Upper lobe of left lung (tissue), 6 donors: ENCODE measurements around the gene TBC1D24. TPM values are rescaled to one million over a fixed set of nuclear protein-coding genes. Genes with fewer than 3 reads are reported as not detected.
A peak's percentile ranks its signal among the peaks of the same experiment; 100 is the strongest.

Experiments used
- ATAC-seq, 2 donors: fragments of 200-7000 bp; cut with Tn5 transposase; one replicate each; pipeline ENCODE4 v1.9.1; 2022; ENCODE audit warnings: mild to moderate bottlenecking in 2 of 2, moderate library complexity in 2 of 2; ENCODE audit not compliant: low FRiP score in 2 of 2
- DNase-seq, 2 donors: peaks; one replicate each; pipeline ENCODE4 v3.0.0-alpha.2; 2019 to 2020
- H3K27ac ChIP-seq, 4 donors: fragments of 200-600 bp; sonication (generic); one replicate each; pipeline ENCODE4 v1.5.1; 2016 to 2019
- H3K27me3 ChIP-seq, 4 donors: fragments of 200-600 bp; sonication (generic); one replicate each; pipeline ENCODE4 v1.5.1; 2017 to 2019
- H3K36me3 ChIP-seq, 4 donors: fragments of 200-600 bp; sonication (generic); one replicate each; pipeline ENCODE4 v1.5.1; 2016 to 2019
- H3K4me1 ChIP-seq, 4 donors: fragments of 200-600 bp; sonication (generic); one replicate each; pipeline ENCODE4 v1.5.1; 2018 to 2019
- H3K4me3 ChIP-seq, 4 donors: fragments of 200-600 bp; sonication (generic); one replicate each; pipeline ENCODE4 v1.5.1; 2017 to 2019; ENCODE audit warnings: mild to moderate bottlenecking in 2 of 4, moderate library complexity in 1 of 4
- H3K9me3 ChIP-seq, 4 donors: fragments of 200-600 bp; sonication (generic); one replicate each; pipeline ENCODE4 v1.5.1; 2018 to 2019
- EP300 ChIP-seq, 4 donors: sonication (generic); formaldehyde crosslinking; IDR thresholded peaks; one replicate each; pipeline ENCODE4 v1.5.1; 2017; ENCODE audit warnings: antibody characterized with exemption in 4 of 4, control low read depth in 2 of 4
- POLR2A ChIP-seq, 4 donors: fragments of 450-650 bp; IDR thresholded peaks; one replicate each; pipeline ENCODE4 v1.5.1; 2016 to 2017; ENCODE audit warnings: antibody characterized with exemption in 4 of 4, mild to moderate bottlenecking in 2 of 4
- POLR2AphosphoS5 ChIP-seq, 2 donors: sonication (generic); formaldehyde crosslinking; IDR thresholded peaks; one replicate each; pipeline ENCODE4 v1.5.1; 2017; ENCODE audit warnings: antibody characterized with exemption in 2 of 2
- WGBS, 2 donors: methylation state at CpG; one replicate each; pipeline ENCODE4 v1.1.5; 2017 to 2018; 5-methylcytosine and 5-hydroxymethylcytosine counted together
- total RNA-seq, 6 donors: library from RNA; depleted of rRNA in 4 of 6; stranded (reverse); fragments of >200 nt in 4 of 6; gene quantifications; one replicate each; pipeline versions ENCODE4 v1.1.0 to v1.2.1, GENCODE V29; 2016 to 2021
- TF ChIP-seq, protein P1 (sequence below), 6 experiments: fragments of 450-650 bp in 4 of 6; fragments of 200-600 bp in 2 of 6; sonication (generic) in 2 of 6; IDR thresholded peaks; one replicate each; pipeline ENCODE4 v1.5.1; 2016 to 2019; ENCODE audit warnings: antibody characterized with exemption in 6 of 6
- donor health status: DM: no; HTN: no; CAD: no; lungs with moderate emphysema.
- donor health status: DM: no; HTN: yes; CAD: no; lungs with severe emphysema.

TBC1D24 gene
- total RNA-seq, 6 donors from 2014 or later = 25.9 to 49.6 (median 37.2) TPM

DNA sequence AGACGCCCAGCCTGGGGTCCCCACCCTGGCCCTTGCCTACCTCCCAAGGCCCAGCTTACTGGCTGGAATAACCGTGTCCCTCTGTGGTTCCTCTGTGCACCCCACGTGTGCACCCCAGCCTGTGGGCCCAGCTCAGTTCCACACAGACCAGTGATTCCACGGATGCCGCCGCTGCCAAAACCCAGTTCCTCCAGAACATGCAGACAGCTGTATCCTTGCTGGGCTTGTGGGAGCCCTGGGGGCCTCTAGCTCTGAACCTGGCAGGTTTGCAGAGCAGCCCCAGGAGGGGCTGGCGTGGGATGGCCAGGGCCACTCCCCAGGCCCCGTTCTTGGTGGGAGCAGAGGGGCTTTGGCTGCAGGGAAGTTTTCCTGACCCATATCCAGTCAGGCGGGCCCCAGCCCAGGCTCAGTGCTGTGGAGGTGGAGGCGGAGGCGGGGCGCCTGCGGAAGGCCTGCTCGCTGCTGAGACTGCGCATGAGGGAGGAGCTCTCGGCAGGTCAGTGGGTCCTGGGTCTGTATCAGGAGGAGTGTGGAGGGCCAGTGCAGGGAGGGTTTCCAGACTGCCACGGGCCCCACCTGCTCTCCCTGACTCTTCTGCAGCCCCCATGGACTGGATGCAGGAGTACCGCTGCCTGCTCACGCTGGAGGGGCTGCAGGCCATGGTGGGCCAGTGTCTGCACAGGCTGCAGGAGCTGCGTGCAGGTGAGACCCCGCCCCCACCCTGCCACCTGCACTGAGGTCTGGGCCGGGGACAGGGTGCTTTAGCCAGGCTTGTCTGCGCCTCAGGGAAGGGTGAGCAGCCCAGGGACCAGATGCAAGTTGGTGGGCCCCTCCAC is 12.7 kb upstream of the TBC1D24 start:
- no peaks in the 10 kb centered on the region for H3K9me3 ChIP-seq
- DNase-seq (peak in 1 of 2 donors; percentile 75), ATAC-seq (no peak)
- TF ChIP-seq EP300 (IDR thresholded peaks at IDR 0.05) (no peak), POLR2A (IDR thresholded peaks at IDR 0.05) (no peak), POLR2AphosphoS5 (IDR thresholded peaks at IDR 0.05) (no peak)
- TF ChIP-seq, protein P1, sequence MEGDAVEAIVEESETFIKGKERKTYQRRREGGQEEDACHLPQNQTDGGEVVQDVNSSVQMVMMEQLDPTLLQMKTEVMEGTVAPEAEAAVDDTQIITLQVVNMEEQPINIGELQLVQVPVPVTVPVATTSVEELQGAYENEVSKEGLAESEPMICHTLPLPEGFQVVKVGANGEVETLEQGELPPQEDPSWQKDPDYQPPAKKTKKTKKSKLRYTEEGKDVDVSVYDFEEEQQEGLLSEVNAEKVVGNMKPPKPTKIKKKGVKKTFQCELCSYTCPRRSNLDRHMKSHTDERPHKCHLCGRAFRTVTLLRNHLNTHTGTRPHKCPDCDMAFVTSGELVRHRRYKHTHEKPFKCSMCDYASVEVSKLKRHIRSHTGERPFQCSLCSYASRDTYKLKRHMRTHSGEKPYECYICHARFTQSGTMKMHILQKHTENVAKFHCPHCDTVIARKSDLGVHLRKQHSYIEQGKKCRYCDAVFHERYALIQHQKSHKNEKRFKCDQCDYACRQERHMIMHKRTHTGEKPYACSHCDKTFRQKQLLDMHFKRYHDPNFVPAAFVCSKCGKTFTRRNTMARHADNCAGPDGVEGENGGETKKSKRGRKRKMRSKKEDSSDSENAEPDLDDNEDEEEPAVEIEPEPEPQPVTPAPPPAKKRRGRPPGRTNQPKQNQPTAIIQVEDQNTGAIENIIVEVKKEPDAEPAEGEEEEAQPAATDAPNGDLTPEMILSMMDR (IDR thresholded peaks at IDR 0.05) = no peak
- H3K27ac ChIP-seq = no peak overlapping the region
- no peaks in the 10 kb centered on the region for H3K36me3 ChIP-seq
- no peak overlapping the region for H3K4me3 ChIP-seq
- H3K4me1 ChIP-seq = peaks cover 9 to 27% (median 22%) of the 10 kb centered on the region in 4 donors
- WGBS, 2 donors = 86 to 87% methylated on average over 7 to 18 of the region's 23 CpGs
- no peaks in the 10 kb centered on the region for H3K27me3 ChIP-seq

DNA sequence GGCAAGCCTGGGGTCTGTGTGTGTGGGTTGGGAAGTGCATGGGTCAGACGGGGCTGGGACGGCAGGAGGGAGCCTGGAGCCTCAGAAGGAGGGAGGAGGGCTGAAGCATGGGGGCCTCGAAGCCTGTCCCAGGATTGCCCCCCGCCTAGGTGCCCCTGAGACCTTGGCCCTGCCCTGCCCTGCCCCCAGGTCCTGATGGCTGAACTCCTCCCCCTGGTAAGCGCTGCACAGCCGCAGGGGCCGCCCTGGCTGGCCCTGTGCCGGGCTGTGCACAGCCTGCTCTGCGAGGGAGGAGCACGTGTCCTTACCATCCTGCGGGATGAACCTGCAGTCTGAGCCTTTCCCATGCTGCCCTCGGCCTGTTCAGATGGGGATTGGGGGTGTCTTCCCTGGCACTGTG is 10.6 kb upstream of the TBC1D24 start:
- H3K27ac ChIP-seq = no peak overlapping the region
- TF ChIP-seq EP300 (IDR thresholded peaks at IDR 0.05) (no peak), POLR2A (IDR thresholded peaks at IDR 0.05) (no peak), POLR2AphosphoS5 (IDR thresholded peaks at IDR 0.05) (no peak)
- TF ChIP-seq, protein P1 (IDR thresholded peaks at IDR 0.05) = no peak
- H3K9me3 ChIP-seq = no peaks in the 10 kb centered on the region
- H3K36me3 ChIP-seq = no peaks in the 10 kb centered on the region
- WGBS, 2 donors = 79 to 92% methylated on average over 2 to 12 of the region's 12 CpGs
- ATAC-seq (no peak), DNase-seq (peak in 1 of 2 donors; percentile 44)
- no peak overlapping the region for H3K4me3 ChIP-seq
- peaks cover 0 to 20% (median 9%) of the 10 kb centered on the region in 4 donors for H3K27me3 ChIP-seq
- H3K4me1 ChIP-seq = peaks cover 25 to 36% (median 30%) of the 10 kb centered on the region in 4 donors

DNA sequence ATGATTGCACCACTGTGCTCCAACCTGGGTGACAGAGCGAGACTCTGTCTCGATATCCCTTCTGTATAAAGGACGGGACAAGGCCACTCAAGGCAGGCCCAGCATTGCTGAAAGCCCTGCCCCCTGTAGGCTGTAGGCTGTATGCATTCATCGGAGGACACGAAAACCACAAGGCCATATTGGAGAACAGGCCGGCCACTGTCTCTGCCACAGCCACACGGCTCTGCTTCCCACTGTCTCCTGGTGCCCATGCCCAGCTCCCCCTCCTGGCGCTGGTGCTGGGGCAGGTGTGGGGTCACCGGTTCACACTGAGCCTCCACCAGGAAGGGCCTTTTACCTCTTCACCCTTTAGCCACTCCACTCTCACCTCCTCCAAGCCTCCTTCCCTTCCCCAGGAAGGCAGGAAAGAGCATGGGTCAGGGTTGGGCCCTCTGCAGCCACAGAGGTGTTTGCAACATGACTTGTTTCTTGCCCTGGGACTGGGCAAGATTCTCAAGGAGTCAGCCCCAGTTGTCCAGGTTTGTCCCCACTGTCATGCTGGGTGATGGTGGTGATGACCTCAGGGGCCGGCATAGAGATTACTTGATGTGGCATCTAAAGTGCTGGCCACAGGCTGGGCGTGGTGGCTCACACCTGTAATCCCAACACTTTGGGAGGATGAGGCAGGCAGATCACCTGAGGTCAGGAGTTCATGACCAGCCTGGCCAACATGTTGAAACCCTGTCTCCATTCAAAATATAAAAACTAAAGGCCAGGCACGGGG is 9.1 kb upstream of the TBC1D24 start:
- Histone ChIP-seq H3K4me3 (no peak overlapping the region), H3K27me3 (peaks cover 0 to 33% (median 12%) of the 10 kb centered on the region in 4 donors), H3K9me3 (no peaks in the 10 kb centered on the region), H3K36me3 (no peaks in the 10 kb centered on the region), H3K4me1 (peaks cover 18 to 36% (median 22%) of the 10 kb centered on the region in 4 donors), H3K27ac (no peak overlapping the region)
- no peak for ATAC-seq
- 85 to 88% methylated on average over 11 to 12 of the region's 12 CpGs for WGBS, 2 donors
- no peak for TF ChIP-seq EP300 (IDR thresholded peaks at IDR 0.05)
- TF ChIP-seq POLR2AphosphoS5 (IDR thresholded peaks at IDR 0.05) = no peak
- TF ChIP-seq POLR2A (IDR thresholded peaks at IDR 0.05) = no peak
- TF ChIP-seq, protein P1 (IDR thresholded peaks at IDR 0.05) = no peak
- DNase-seq = peak in 1 of 2 donors; percentile 52

DNA sequence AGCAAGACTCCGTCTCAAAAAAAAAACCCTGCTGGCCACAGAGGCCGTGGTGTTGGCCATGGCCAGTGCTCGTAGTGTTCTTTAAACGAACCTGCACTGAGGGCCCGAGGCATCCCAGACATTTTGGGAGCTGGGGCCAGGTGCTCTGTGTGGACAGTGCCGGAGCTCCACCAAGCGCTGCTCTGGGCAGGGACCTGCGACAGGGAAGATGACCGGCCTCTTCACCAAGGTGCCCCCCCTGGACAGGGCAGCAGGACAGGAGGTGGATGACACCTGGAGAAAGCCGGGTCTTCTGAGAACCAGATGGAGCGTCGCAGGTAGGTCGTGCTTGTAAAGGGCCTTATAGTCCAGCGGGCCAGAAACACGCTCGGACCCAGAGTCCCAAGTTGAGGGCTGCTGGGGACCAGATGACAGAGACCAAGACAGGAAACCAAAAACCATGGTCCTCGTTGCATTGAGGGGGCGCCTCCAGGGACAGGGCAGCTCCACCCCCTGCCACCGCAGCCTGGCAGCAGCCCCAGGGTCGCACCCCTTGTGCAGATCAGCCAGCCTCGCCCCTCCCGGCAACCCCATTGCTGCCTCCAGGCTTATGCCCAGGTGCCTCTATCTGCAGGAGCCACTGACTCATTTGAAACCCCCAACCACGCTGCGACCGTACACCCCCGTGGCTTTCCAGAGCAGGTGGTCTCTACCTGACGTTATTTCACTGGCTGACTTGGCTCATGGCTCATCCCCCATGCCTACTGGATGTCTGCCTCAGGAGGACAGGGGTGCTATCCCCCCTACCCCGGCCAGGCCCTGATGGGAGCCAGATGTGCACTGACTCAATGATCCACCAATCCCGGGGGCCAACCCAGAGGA is 8.0 kb upstream of the TBC1D24 start:
- H3K4me1 ChIP-seq = peaks cover 28 to 46% (median 33%) of the 10 kb centered on the region in 4 donors
- no peaks in the 10 kb centered on the region for H3K36me3 ChIP-seq
- no peaks in the 10 kb centered on the region for H3K9me3 ChIP-seq
- peak overlapping the region in 2 of 4 donors; percentile 43 to 51 for H3K4me3 ChIP-seq
- peak in 1 of 2 donors; percentile 75 for DNase-seq
- H3K27ac ChIP-seq = no peak overlapping the region
- ATAC-seq = no peak
- 83 to 85% methylated on average over 17 to 28 of the region's 29 CpGs for WGBS, 2 donors
- TF ChIP-seq, protein P1 (IDR thresholded peaks at IDR 0.05) = no peak
- TF ChIP-seq POLR2A (IDR thresholded peaks at IDR 0.05) (no peak), EP300 (IDR thresholded peaks at IDR 0.05) (no peak), POLR2AphosphoS5 (IDR thresholded peaks at IDR 0.05) (no peak)
- H3K27me3 ChIP-seq = peaks cover 4 to 44% (median 23%) of the 10 kb centered on the region in 4 donors
